Measurements from ENCODE around the gene BAD. TPM values are rescaled to one million over a fixed set of nuclear protein-coding genes. Genes with fewer than 3 reads are reported as not detected.

BAD gene
- total RNA-seq, 1 donor from 2014 or later = 73.6 TPM

GRCh38 chr11:64291262-64291751, 6.8 kb upstream of the BAD start, which contains the start of gene KCNK4:
TSS of gene KCNK4 (plus strand) at chr11:64291302. CDS start at chr11:64293019, 1,717 bp downstream.
- peak within 1 kb of the TSS; percentile 70 for H3K4me3 Mint-ChIP-seq (ENCODE audit: unreplicated experiment)
- peaks cover 30% of the 10 kb centered on the region for H3K4me1 Mint-ChIP-seq (ENCODE audit: unreplicated experiment)
- no peaks in the 10 kb centered on the region for H3K9me3 Mint-ChIP-seq (ENCODE audit: unreplicated experiment)
- peaks cover 1% of the 10 kb centered on the region for H3K36me3 Mint-ChIP-seq (ENCODE audit: unreplicated experiment)
- TF ChIP-seq CTCF (IDR thresholded peaks at IDR 0.05) = no peak
- H3K27me3 Mint-ChIP-seq (ENCODE audit: unreplicated experiment) = peaks cover 26% of the 10 kb centered on the region
- H3K27ac Mint-ChIP-seq (ENCODE audit: unreplicated experiment) = no peak within 1 kb of the TSS
- no peak for DNase-seq (ENCODE audit: extremely low spot score, unreplicated experiment)

GRCh38 chr11:64290352-64291261, 6.1 kb upstream of the BAD start:
- H3K4me3 Mint-ChIP-seq (ENCODE audit: unreplicated experiment) = peak overlapping the region; percentile 70
- no peak for TF ChIP-seq CTCF (IDR thresholded peaks at IDR 0.05)

DNA sequence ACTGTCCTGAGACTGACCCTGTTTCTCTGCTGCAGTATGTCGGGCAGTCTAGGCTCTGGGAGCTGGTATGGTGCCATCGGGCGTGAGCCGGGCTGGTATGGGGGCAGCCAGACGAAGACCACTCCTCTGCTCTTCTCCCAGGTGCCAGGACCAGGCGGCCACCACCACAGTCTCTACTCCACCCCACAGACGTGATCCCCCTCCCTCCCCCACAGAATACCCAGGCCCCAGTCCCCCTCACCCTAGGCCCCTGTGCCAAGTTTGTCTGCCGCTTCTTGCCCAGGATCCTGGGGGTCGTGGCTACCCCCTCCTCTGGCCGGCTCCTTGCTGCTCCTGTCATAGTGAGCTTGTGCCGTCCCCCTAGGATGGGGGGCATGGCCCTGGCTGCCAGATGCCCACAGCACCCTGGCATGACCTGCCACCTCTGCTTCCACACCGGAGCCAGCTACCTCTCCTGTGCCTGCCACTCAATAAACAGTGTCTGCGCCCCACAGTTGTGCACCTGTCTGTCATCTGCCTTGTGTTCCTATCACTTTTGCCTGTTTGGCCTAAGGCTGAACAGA, 4.6 kb upstream of the BAD start:
- no peaks in the 10 kb centered on the region for H3K9me3 Mint-ChIP-seq (ENCODE audit: unreplicated experiment)
- peaks cover 1% of the 10 kb centered on the region for H3K36me3 Mint-ChIP-seq (ENCODE audit: unreplicated experiment)
- H3K4me1 Mint-ChIP-seq (ENCODE audit: unreplicated experiment) = peaks cover 23% of the 10 kb centered on the region
- no peak overlapping the region for H3K4me3 Mint-ChIP-seq (ENCODE audit: unreplicated experiment)
- no peak for TF ChIP-seq CTCF (IDR thresholded peaks at IDR 0.05)
- H3K27ac Mint-ChIP-seq (ENCODE audit: unreplicated experiment) = no peak overlapping the region
- no peak for DNase-seq (ENCODE audit: extremely low spot score, unreplicated experiment)
- H3K27me3 Mint-ChIP-seq (ENCODE audit: unreplicated experiment) = peaks cover 16% of the 10 kb centered on the region

More at GRCh38 chr11:64290352-64291261, 6.1 kb upstream of the BAD start:
- no peaks in the 10 kb centered on the region for H3K9me3 Mint-ChIP-seq (ENCODE audit: unreplicated experiment)
- peaks cover 33% of the 10 kb centered on the region for H3K4me1 Mint-ChIP-seq (ENCODE audit: unreplicated experiment)
- no peak for DNase-seq (ENCODE audit: extremely low spot score, unreplicated experiment)
- H3K27me3 Mint-ChIP-seq (ENCODE audit: unreplicated experiment) = peaks cover 22% of the 10 kb centered on the region
- no peak overlapping the region for H3K27ac Mint-ChIP-seq (ENCODE audit: unreplicated experiment)
- H3K36me3 Mint-ChIP-seq (ENCODE audit: unreplicated experiment) = peaks cover 1% of the 10 kb centered on the region

DNA sequence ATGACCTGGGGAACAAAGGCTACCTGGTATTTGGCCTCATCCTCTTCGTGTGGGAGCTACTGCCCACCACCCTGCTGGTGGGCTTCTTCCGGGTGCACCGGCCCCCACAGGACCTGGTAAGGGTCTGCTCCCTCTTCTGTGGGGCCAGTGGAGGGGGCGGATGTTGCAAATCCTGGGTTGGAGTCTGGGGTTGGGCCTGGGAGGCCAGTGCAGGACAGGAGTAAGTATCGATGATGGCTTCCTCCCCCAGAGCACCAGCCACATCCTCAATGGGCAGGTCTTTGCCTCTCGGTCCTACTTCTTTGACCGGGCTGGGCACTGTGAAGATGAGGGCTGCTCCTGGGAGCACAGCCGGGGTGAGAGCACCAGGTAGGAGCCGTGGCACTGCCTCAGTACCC, 3.9 kb upstream of the BAD start:
- no peak for TF ChIP-seq CTCF (IDR thresholded peaks at IDR 0.05)
- Mint-ChIP-seq H3K9me3 (ENCODE audit: unreplicated experiment) (no peaks in the 10 kb centered on the region), H3K36me3 (ENCODE audit: unreplicated experiment) (peaks cover 1% of the 10 kb centered on the region), H3K4me3 (ENCODE audit: unreplicated experiment) (no peak overlapping the region), H3K27me3 (ENCODE audit: unreplicated experiment) (peaks cover 15% of the 10 kb centered on the region), H3K4me1 (ENCODE audit: unreplicated experiment) (peaks cover 24% of the 10 kb centered on the region), H3K27ac (ENCODE audit: unreplicated experiment) (no peak overlapping the region)
- DNase-seq (ENCODE audit: extremely low spot score, unreplicated experiment) = no peak

All from osteocyte (in vitro differentiated cells).